ENCODE results near the gene WWC2. TPM values are rescaled to one million over a fixed set of nuclear protein-coding genes. Genes with fewer than 3 reads are reported as not detected.

The WWC2 gene
- total and polyA plus RNA-seq, 9 donors, result 9.4 to 43.0 (median 32.5) TPM

DNA sequence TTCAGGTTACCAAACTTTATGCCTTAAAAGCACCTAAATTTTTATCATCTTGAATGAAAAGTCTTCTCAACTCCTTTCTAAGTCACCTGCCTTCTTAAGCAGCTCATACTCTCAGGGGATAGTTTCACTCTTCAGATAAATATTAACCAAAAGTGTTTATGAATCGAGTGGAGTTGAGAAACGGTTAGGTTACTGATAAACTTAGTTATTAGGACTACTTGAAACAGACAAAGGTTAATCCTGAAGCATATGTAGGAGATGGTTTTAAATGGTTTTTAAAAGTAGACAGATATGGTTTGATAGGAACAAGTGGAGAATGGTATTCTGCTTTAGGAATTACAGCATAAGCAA is 188.2 kb downstream of the WWC2 start:
- TF ChIP-seq, protein P1, sequence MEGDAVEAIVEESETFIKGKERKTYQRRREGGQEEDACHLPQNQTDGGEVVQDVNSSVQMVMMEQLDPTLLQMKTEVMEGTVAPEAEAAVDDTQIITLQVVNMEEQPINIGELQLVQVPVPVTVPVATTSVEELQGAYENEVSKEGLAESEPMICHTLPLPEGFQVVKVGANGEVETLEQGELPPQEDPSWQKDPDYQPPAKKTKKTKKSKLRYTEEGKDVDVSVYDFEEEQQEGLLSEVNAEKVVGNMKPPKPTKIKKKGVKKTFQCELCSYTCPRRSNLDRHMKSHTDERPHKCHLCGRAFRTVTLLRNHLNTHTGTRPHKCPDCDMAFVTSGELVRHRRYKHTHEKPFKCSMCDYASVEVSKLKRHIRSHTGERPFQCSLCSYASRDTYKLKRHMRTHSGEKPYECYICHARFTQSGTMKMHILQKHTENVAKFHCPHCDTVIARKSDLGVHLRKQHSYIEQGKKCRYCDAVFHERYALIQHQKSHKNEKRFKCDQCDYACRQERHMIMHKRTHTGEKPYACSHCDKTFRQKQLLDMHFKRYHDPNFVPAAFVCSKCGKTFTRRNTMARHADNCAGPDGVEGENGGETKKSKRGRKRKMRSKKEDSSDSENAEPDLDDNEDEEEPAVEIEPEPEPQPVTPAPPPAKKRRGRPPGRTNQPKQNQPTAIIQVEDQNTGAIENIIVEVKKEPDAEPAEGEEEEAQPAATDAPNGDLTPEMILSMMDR (IDR thresholded peaks at IDR 0.05), result no peak
- no peak for TF ChIP-seq POLR2A (IDR thresholded peaks at IDR 0.05)
- TF ChIP-seq EP300 (IDR thresholded peaks at IDR 0.05), result no peak
- H3K4me1 ChIP-seq (ENCODE audit: insufficient read depth), result no peaks in the 10 kb centered on the region
- no peak for DNase-seq
- intact Hi-C loops (cut with DNase I), result no loop called here
- no peaks in the 10 kb centered on the region for H3K9me3 ChIP-seq
- no peak overlapping the region for H3K4me3 ChIP-seq
- no peak overlapping the region for H3K27ac ChIP-seq
- no peaks in the 10 kb centered on the region for H3K36me3 ChIP-seq
- WGBS, 3 donors, result 82 to 93% (median 93%) methylated on average over 2 of the region's 2 CpGs
- H3K27me3 ChIP-seq, result no peaks in the 10 kb centered on the region

DNA sequence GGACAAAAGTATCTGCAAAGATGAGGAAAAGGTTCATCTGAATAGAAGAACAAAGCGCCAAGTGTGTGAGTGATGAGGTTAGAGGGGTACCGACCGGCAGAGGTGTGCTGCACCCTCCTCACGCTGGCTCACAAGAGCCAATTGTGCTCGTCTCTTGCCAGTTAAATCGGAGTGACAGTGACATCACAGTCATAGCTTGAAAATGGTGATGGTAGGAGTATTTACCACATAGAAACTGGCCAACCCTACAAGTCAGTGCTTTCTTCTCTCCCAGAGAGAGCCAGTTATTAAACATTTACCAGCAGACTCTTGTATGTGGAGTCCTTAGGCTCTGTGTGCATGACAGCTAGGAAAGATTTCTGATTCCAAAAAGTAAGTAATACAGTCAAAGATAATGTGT is 188.6 kb downstream of the WWC2 start:
- H3K27me3 ChIP-seq, result no peaks in the 10 kb centered on the region
- no peak for DNase-seq
- no peaks in the 10 kb centered on the region for H3K4me1 ChIP-seq (ENCODE audit: insufficient read depth)
- 91 to 95% (median 94%) methylated on average over 6 of the region's 6 CpGs for WGBS, 3 donors
- no peaks in the 10 kb centered on the region for H3K9me3 ChIP-seq
- no peak for TF ChIP-seq POLR2A (IDR thresholded peaks at IDR 0.05)
- TF ChIP-seq EP300 (IDR thresholded peaks at IDR 0.05), result no peak
- TF ChIP-seq, protein P1 (IDR thresholded peaks at IDR 0.05), result no peak
- no peaks in the 10 kb centered on the region for H3K36me3 ChIP-seq
- H3K4me3 ChIP-seq, result no peak overlapping the region
- intact Hi-C loops (cut with DNase I), result no loop called here
- no peak overlapping the region for H3K27ac ChIP-seq

DNA sequence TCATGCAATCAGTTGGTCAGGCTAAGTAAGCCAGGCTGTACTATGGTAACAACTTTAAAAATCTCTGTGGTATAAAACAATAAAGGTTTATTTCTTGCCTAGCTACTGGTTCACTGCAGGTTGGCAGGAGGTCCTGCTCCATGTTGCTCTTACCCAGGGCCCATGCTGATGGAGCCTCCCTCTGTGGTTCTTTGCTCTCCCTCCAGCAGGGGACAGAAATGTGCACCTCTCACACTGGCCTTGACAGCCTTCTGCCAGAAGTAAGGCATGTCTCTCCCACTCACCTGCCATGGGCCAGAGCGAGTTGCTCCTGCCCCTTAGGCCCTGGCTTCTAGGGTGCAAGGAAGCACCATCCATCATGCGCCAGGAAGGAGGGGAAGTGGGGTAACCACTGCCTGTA is 189.9 kb downstream of the WWC2 start:
- Histone ChIP-seq H3K9me3 (no peaks in the 10 kb centered on the region), H3K27ac (no peak overlapping the region), H3K36me3 (no peaks in the 10 kb centered on the region), H3K4me3 (no peak overlapping the region), H3K27me3 (no peaks in the 10 kb centered on the region), H3K4me1 (ENCODE audit: insufficient read depth) (no peaks in the 10 kb centered on the region)
- 94 to 100% (median 99%) methylated on average over 2 of the region's 2 CpGs for WGBS, 3 donors
- TF ChIP-seq, protein P1 (IDR thresholded peaks at IDR 0.05), result no peak
- TF ChIP-seq POLR2A (IDR thresholded peaks at IDR 0.05) (no peak), EP300 (IDR thresholded peaks at IDR 0.05) (no peak)
- intact Hi-C loops (cut with DNase I), result no loop called here
- DNase-seq, result no peak

DNA sequence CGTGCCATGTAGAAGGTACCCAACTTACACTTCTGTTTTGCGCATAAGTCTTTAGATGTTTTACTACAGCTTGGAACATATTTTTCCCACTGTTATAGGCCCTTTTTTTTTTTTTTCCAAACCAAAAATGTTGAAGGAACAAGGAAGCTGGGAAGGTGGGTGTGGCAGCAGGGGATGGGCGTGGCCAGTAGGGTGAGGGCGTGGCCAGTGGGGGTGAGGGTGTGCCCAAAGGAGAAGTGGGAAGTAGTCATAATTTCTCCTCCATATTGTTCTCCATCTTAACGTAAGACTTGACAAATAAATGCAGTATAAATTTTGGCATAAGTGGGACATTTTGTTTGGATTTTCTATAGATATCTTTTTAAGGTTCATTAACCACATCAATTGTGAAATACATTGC is 190.6 kb downstream of the WWC2 start:
- Histone ChIP-seq H3K36me3 (no peaks in the 10 kb centered on the region), H3K9me3 (no peaks in the 10 kb centered on the region), H3K27ac (no peak overlapping the region), H3K27me3 (no peaks in the 10 kb centered on the region), H3K4me1 (ENCODE audit: insufficient read depth) (no peaks in the 10 kb centered on the region), H3K4me3 (no peak overlapping the region)
- TF ChIP-seq POLR2A (IDR thresholded peaks at IDR 0.05) (no peak), EP300 (IDR thresholded peaks at IDR 0.05) (no peak)
- TF ChIP-seq, protein P1 (IDR thresholded peaks at IDR 0.05), result no peak
- 93 to 97% (median 94%) methylated on average over 5 of the region's 5 CpGs for WGBS, 3 donors
- no peak for DNase-seq
- intact Hi-C loops (cut with DNase I), result no loop called here

DNA sequence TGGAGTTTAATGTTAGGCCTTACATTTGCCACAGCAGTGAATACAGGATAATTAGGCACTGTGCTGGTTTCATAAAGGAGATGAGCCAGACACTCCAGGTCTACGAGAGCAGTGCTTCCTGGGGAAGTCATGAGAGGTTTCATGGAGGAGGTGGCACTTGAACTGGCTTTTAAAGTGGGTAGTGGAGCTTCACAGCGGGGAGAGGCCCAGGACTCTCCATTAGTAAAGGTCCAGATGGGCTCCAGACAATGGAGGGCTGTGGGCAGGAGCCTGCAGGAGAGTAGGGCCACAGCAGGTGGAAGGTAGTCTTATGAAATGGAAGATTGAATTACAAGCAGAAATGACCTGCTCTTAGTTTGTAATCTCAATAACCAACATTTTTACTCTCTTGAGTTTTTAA is 192.0 kb downstream of the WWC2 start:
- H3K27ac ChIP-seq, result no peak overlapping the region
- WGBS, 3 donors, result 96 to 100% (median 98%) methylated on average over 2 of the region's 2 CpGs
- no peak for DNase-seq
- no peaks in the 10 kb centered on the region for H3K27me3 ChIP-seq
- no peak overlapping the region for H3K4me3 ChIP-seq
- no peaks in the 10 kb centered on the region for H3K4me1 ChIP-seq (ENCODE audit: insufficient read depth)
- H3K36me3 ChIP-seq, result no peaks in the 10 kb centered on the region
- TF ChIP-seq, protein P1 (IDR thresholded peaks at IDR 0.05), result no peak
- TF ChIP-seq POLR2A (IDR thresholded peaks at IDR 0.05), result no peak
- TF ChIP-seq EP300 (IDR thresholded peaks at IDR 0.05), result no peak
- no peaks in the 10 kb centered on the region for H3K9me3 ChIP-seq
- intact Hi-C loops (cut with DNase I), result no loop called here
